Measurements from ENCODE around the gene IGF2BP3. TPM values are rescaled to one million over a fixed set of nuclear protein-coding genes. Genes with fewer than 3 reads are reported as not detected.

The IGF2BP3 gene
- total RNA-seq, 1 donor from 2014 or later = 12.4 TPM

DNA sequence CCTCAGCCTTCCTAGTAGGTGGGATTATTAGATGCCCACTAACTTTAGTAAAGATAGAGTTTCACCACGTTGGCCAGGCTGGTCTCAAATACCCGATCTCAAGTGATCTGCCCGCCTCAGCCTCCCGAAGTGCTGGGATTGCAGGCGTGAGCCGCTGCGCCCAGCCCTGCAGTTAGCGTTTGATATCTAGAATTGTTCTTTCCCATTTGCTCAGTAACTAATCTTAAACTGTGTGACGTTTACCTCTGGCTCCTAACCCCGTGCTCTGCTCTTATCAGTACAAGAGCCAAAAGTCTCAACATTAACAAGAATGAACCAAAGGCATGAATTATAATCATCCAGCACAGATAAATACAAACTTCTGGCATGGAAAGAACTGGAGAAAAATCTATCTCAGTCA lies 47.4 kb downstream of the IGF2BP3 start:
- TF ChIP-seq CTCF (IDR thresholded peaks at IDR 0.05; ENCODE audit: insufficient read depth, low read length, severe bottlenecking) = no peak
- no peak for DNase-seq (ENCODE audit: low read depth)
- Histone ChIP-seq H3K27me3 (ENCODE audit: control insufficient read depth, insufficient read depth, low read length) (no peaks in the 10 kb centered on the region), H3K36me3 (ENCODE audit: control insufficient read depth, insufficient read depth, low read length) (no peaks in the 10 kb centered on the region), H3K4me3 (ENCODE audit: low read depth, low read length) (no peak overlapping the region)
- no peak for FAIRE-seq

DNA sequence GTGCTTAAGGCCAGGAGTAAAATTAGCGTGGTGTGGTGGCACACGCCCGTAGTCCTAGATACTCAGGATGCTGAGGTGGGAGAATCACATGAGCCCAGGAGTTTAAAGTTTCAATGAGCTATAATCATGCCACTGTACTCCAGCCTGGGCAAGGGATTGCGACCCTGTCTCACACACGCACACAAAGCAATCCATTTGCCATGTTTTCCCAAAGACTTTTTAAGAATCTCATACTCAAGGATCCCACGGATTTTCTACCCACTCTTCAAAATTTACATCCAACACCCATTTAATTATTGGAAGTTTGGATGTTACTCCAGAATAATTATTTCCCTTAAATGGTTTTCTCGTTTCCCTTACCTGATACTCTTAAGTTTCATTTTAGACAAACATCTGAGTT lies 47.9 kb downstream of the IGF2BP3 start:
- DNase-seq (ENCODE audit: low read depth) (no peak), FAIRE-seq (no peak)
- Histone ChIP-seq H3K4me3 (ENCODE audit: low read depth, low read length) (no peak overlapping the region), H3K27me3 (ENCODE audit: control insufficient read depth, insufficient read depth, low read length) (no peaks in the 10 kb centered on the region), H3K36me3 (ENCODE audit: control insufficient read depth, insufficient read depth, low read length) (no peaks in the 10 kb centered on the region)
- TF ChIP-seq CTCF (IDR thresholded peaks at IDR 0.05; ENCODE audit: insufficient read depth, low read length, severe bottlenecking) = no peak

GRCh38 chr7:23419845-23420244 lies 50.4 kb downstream of the IGF2BP3 start:
- no peaks in the 10 kb centered on the region for H3K27me3 ChIP-seq (ENCODE audit: control insufficient read depth, insufficient read depth, low read length)
- no peak for FAIRE-seq
- H3K36me3 ChIP-seq (ENCODE audit: control insufficient read depth, insufficient read depth, low read length) = no peaks in the 10 kb centered on the region
- no peak for TF ChIP-seq CTCF (IDR thresholded peaks at IDR 0.05; ENCODE audit: insufficient read depth, low read length, severe bottlenecking)
- DNase-seq (ENCODE audit: low read depth) = no peak
- H3K4me3 ChIP-seq (ENCODE audit: low read depth, low read length) = no peak overlapping the region

DNA sequence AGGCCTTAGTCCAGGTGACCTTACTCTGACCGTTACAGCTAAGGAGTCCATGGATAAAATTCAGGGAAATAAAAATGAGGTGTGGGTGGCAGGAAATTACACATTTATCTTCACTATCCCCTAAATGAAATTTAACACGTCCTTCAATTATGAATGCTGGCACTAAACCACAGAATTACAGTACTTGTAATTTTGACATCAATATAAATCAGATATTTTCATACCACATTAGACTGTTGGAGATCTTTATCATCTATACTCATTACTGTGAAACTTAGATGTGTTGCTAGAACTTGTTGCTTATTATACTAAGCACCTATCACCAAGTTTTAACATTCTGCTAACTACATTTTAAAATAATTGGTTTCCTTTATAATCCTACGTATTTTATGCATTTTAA lies 51.1 kb downstream of the IGF2BP3 start:
- Histone ChIP-seq H3K27me3 (ENCODE audit: control insufficient read depth, insufficient read depth, low read length) (no peaks in the 10 kb centered on the region), H3K4me3 (ENCODE audit: low read depth, low read length) (no peak overlapping the region), H3K36me3 (ENCODE audit: control insufficient read depth, insufficient read depth, low read length) (no peaks in the 10 kb centered on the region)
- DNase-seq (ENCODE audit: low read depth) (no peak), FAIRE-seq (no peak)
- no peak for TF ChIP-seq CTCF (IDR thresholded peaks at IDR 0.05; ENCODE audit: insufficient read depth, low read length, severe bottlenecking)

- no peaks in the 10 kb centered on the region for H3K36me3 ChIP-seq (ENCODE audit: control insufficient read depth, insufficient read depth, low read length)
- DNase-seq (ENCODE audit: low read depth) = peak; percentile 73
- no peaks in the 10 kb centered on the region for H3K27me3 ChIP-seq (ENCODE audit: control insufficient read depth, insufficient read depth, low read length)
- no peak overlapping the region for H3K4me3 ChIP-seq (ENCODE audit: low read depth, low read length)
- FAIRE-seq = no peak
- TF ChIP-seq CTCF (IDR thresholded peaks at IDR 0.05; ENCODE audit: insufficient read depth, low read length, severe bottlenecking) = no peak
Observed at GRCh38 chr7:23418046-23418445, 52.2 kb downstream of the IGF2BP3 start.

GRCh38 chr7:23415198-23415597 lies 55.1 kb downstream of the IGF2BP3 start:
- no peak for FAIRE-seq
- Histone ChIP-seq H3K4me3 (ENCODE audit: low read depth, low read length) (no peak overlapping the region), H3K27me3 (ENCODE audit: control insufficient read depth, insufficient read depth, low read length) (no peaks in the 10 kb centered on the region), H3K36me3 (ENCODE audit: control insufficient read depth, insufficient read depth, low read length) (no peaks in the 10 kb centered on the region)
- no peak for DNase-seq (ENCODE audit: low read depth)
- TF ChIP-seq CTCF (IDR thresholded peaks at IDR 0.05; ENCODE audit: insufficient read depth, low read length, severe bottlenecking) = no peak

Measured in bronchial epithelial cell (primary cell).